HG03575 (cell line): ENCODE results near the gene ENOSF1.

Experiments
- ATAC-seq: cut with Tn5 transposase; IDR thresholded peaks from one replicate; pipeline ENCODE4 v1.9.1; 2021; ENCODE audit not compliant: unreplicated experiment, insufficient number of reproducible peaks, low FRiP score; ENCODE audit errors: extremely low read depth

ENOSF1 gene

GRCh38 chr18:677951-678381, 34.5 kb downstream of the ENOSF1 start:
- no peak for ATAC-seq

- no peak for ATAC-seq
Measured at GRCh38 chr18:677145-677544, 35.3 kb downstream of the ENOSF1 start.

GRCh38 chr18:676736-677135, 35.7 kb downstream of the ENOSF1 start:
- no peak for ATAC-seq

GRCh38 chr18:676069-676468, 36.4 kb downstream of the ENOSF1 start:
- ATAC-seq: no peak

GRCh38 chr18:675307-675706, 37.1 kb downstream of the ENOSF1 start:
- no peak for ATAC-seq

- no peak for ATAC-seq
Measured at GRCh38 chr18:673769-674168, 38.7 kb downstream of the ENOSF1 start.

- no peak for ATAC-seq
Measured at GRCh38 chr18:673317-673716, 39.1 kb downstream of the ENOSF1 start.

GRCh38 chr18:671405-671804, 41.0 kb downstream of the ENOSF1 start:
- no peak for ATAC-seq

- no peak for ATAC-seq
Measured at GRCh38 chr18:670522-670921, 41.9 kb downstream of the ENOSF1 start.

GRCh38 chr18:669077-669476, 43.4 kb downstream of the ENOSF1 start:
- no peak for ATAC-seq

GRCh38 chr18:668260-668659, 44.2 kb downstream of the ENOSF1 start:
- no peak for ATAC-seq

- no peak for ATAC-seq
Measured at GRCh38 chr18:666628-667027, 45.8 kb downstream of the ENOSF1 start.

GRCh38 chr18:666177-666576, 46.3 kb downstream of the ENOSF1 start:
- ATAC-seq: no peak

- no peak for ATAC-seq
Measured at GRCh38 chr18:662197-662596, 50.2 kb downstream of the ENOSF1 start.

- ATAC-seq: no peak
Measured at GRCh38 chr18:659597-659996, 52.8 kb downstream of the ENOSF1 start.

GRCh38 chr18:658947-659533, 53.4 kb downstream of the ENOSF1 start:
- ATAC-seq: no peak

- peak; percentile 43 for ATAC-seq
Measured at GRCh38 chr18:658001-658946, 54.2 kb downstream of the ENOSF1 start.

GRCh38 chr18:657311-658000, 55.0 kb downstream of the ENOSF1 start, which contains the start of gene TYMS:
Gene TYMS (plus strand): TSS chr18:657653. CDS start chr18:657743, 90 bp downstream.
- ATAC-seq: peak; percentile 20

- no peak for ATAC-seq
Measured at GRCh38 chr18:655445-655844, 57.0 kb downstream of the ENOSF1 start.

- ATAC-seq: no peak
Measured at GRCh38 chr18:654601-655000, 57.8 kb downstream of the ENOSF1 start.
